H1 (cell line): ENCODE data around the gene TTC23. TPM values are rescaled to one million over a fixed set of nuclear protein-coding genes. Genes with fewer than 3 reads are reported as not detected.

Source experiments
- CTCF ChIA-PET: fragments of 300-600 bp; sonication (Branson Sonifier 250); formaldehyde crosslinking; loops from one replicate; lab custom pipeline; 2021; ENCODE audit not compliant: partially characterized antibody; lab: Charles Lee
- POLR2A ChIA-PET: fragments of 300-600 bp; sonication (Branson Sonifier 250); formaldehyde crosslinking; loops from one replicate; lab custom pipeline; 2021; ENCODE audit warnings: inconsistent platforms; ENCODE audit not compliant: partially characterized antibody; lab: Charles Lee
- DNase-seq, 2 experiments: peaks; one replicate each; pipeline versions ENCODE4 v3.0.0 to v3.0.0-alpha.2; 2010 to 2022; ENCODE audit warnings: low spot score in 2 of 2, low read depth in 1 of 2, mixed read lengths in 1 of 2
- FAIRE-seq: peaks from 2 replicates; lab custom pipeline; 2011; peaks lifted over from hg19 to GRCh38; lab: Jason Lieb, UNC
- H2AFZ ChIP-seq: 2 replicates; pipeline ENCODE4 v1.8.1; 2012; ENCODE audit warnings: low read length, inconsistent platforms
- H2AK5ac ChIP-seq: 2 replicates; pipeline ENCODE4 v1.6.1; 2013; ENCODE audit warnings: low read depth, low read length
- H2BK120ac ChIP-seq: replicated peaks from 2 replicates; pipeline ENCODE3; 2013; ENCODE audit warnings: low read depth, low read length, inconsistent platforms
- H2BK12ac ChIP-seq: 2 replicates; pipeline ENCODE4 v1.6.1; 2013; ENCODE audit warnings: low read depth, low read length
- H2BK15ac ChIP-seq: 2 replicates; pipeline ENCODE4 v1.6.1; 2013; ENCODE audit warnings: low read length
- H2BK20ac ChIP-seq: 2 replicates; pipeline ENCODE4 v1.6.1; 2013; ENCODE audit warnings: low read length
- H2BK5ac ChIP-seq: 2 replicates; pipeline ENCODE4 v1.6.1; 2013; ENCODE audit warnings: low read depth, low read length
- H3K14ac ChIP-seq: 2 replicates; pipeline ENCODE4 v1.6.1; 2013; ENCODE audit warnings: inconsistent platforms; ENCODE audit not compliant: insufficient read length
- H3K18ac ChIP-seq: 2 replicates; pipeline ENCODE4 v1.6.1; 2013; ENCODE audit warnings: low read length; ENCODE audit errors: extremely low read depth
- H3K23ac ChIP-seq: 2 replicates; pipeline ENCODE4 v1.6.1; 2013; ENCODE audit warnings: inconsistent platforms; ENCODE audit not compliant: insufficient read length
- H3K23me2 ChIP-seq: 2 replicates; pipeline ENCODE4 v1.6.1; 2013; ENCODE audit warnings: low read depth, low read length
- H3K27ac ChIP-seq: 2 replicates; pipeline ENCODE4 v1.6.1; 2011; ENCODE audit warnings: low read depth, low read length, inconsistent platforms
- H3K27me3 ChIP-seq, 4 experiments: replicated peaks in 1 of 4; 1 replicate in 1 of 4; 2 replicates in 3 of 4; pipeline versions ENCODE4 v1.6.1 to v1.8.1; 2011 to 2013; ENCODE audit warnings: low read length in 3 of 4, mild to moderate bottlenecking in 3 of 4, inconsistent platforms in 2 of 4, mixed read lengths in 2 of 4, moderate library complexity in 1 of 4; ENCODE audit not compliant: control insufficient read depth in 3 of 4, insufficient read depth in 3 of 4; ENCODE audit errors: extremely low read depth in 1 of 4
- H3K36me3 ChIP-seq, 4 experiments: 2 replicates each; pipeline versions ENCODE4 v1.6.1 to v1.8.1; 2011 to 2013; ENCODE audit warnings: mild to moderate bottlenecking in 4 of 4, low read length in 3 of 4, moderate library complexity in 2 of 4, control low read depth in 1 of 4, inconsistent platforms in 1 of 4; ENCODE audit not compliant: insufficient read depth in 4 of 4, control insufficient read depth in 2 of 4
- H3K4ac ChIP-seq: replicated peaks from 2 replicates; pipeline ENCODE3; 2013; ENCODE audit warnings: low read length, low read depth, mixed read lengths, inconsistent platforms; ENCODE audit not compliant: insufficient read length
- H3K4me1 ChIP-seq, 4 experiments: replicated peaks in 1 of 4; 1 replicate in 1 of 4; 2 replicates in 3 of 4; pipeline versions ENCODE4 v1.6.1 to v1.8.1; 2011 to 2013; ENCODE audit warnings: low read length in 3 of 4, inconsistent platforms in 2 of 4, mixed read lengths in 1 of 4; ENCODE audit not compliant: insufficient read depth in 4 of 4, control insufficient read depth in 3 of 4
- H3K4me2 ChIP-seq, 2 experiments: 2 replicates each; pipeline versions ENCODE4 v1.6.1 to v1.8.1; 2011 to 2013; ENCODE audit warnings: low read depth in 2 of 2, low read length in 2 of 2, control low read depth in 1 of 2, inconsistent platforms in 1 of 2, mild to moderate bottlenecking in 1 of 2; ENCODE audit not compliant: insufficient read depth in 1 of 2
- H3K4me3 ChIP-seq, 4 experiments: fragments of 200-600, 300-600 bp in 1 of 4; sonication (generic), shearing (Covaris generic), sonication (Bioruptor Twin) in 1 of 4; 2 replicates each; pipeline versions ENCODE4 v1.5.1 to v1.8.1; 2011 to 2016; ENCODE audit warnings: low read length in 4 of 4, low read depth in 3 of 4, control low read depth in 2 of 4, inconsistent platforms in 2 of 4, mild to moderate bottlenecking in 2 of 4, mixed read lengths in 1 of 4, moderate library complexity in 1 of 4; ENCODE audit not compliant: insufficient read depth in 2 of 4; ENCODE audit errors: extremely low read depth in 1 of 4
- H3K56ac ChIP-seq: replicated peaks from 2 replicates; pipeline ENCODE3; 2013; ENCODE audit warnings: low read depth, mild to moderate bottlenecking, mixed read lengths, low read length, inconsistent platforms; ENCODE audit not compliant: insufficient read length
- H3K79me1 ChIP-seq: 2 replicates; pipeline ENCODE4 v1.6.1; 2013; ENCODE audit warnings: low read depth, low read length, control low read depth
- H3K79me2 ChIP-seq, 2 experiments: 2 replicates each; pipeline versions ENCODE4 v1.6.1 to v1.8.1; 2012 to 2013; ENCODE audit warnings: low read length in 2 of 2, mild to moderate bottlenecking in 2 of 2, inconsistent platforms in 1 of 2; ENCODE audit not compliant: insufficient read depth in 2 of 2, control insufficient read depth in 1 of 2
- H3K9ac ChIP-seq, 4 experiments: replicated peaks in 1 of 4; 1 replicate in 1 of 4; 2 replicates in 3 of 4; pipeline versions ENCODE4 v1.6.1 to v1.8.1; 2011 to 2013; ENCODE audit warnings: low read depth in 3 of 4, low read length in 3 of 4, control low read depth in 2 of 4, mild to moderate bottlenecking in 2 of 4, moderate library complexity in 2 of 4, inconsistent platforms in 1 of 4; ENCODE audit errors: extremely low read depth in 1 of 4
- H3K9me3 ChIP-seq, 2 experiments: 2 replicates each; pipeline versions ENCODE4 v1.6.1 to v1.8.1; 2012 to 2013; ENCODE audit warnings: mild to moderate bottlenecking in 2 of 2, moderate library complexity in 2 of 2, control low read depth in 1 of 2, inconsistent platforms in 1 of 2, low read depth in 1 of 2, low read length in 1 of 2, mixed read lengths in 1 of 2; ENCODE audit not compliant: insufficient read depth in 2 of 2
- H4K20me1 ChIP-seq, 2 experiments: replicated peaks in 1 of 2; 2 replicates each; pipeline versions ENCODE3 to v1.8.1; 2011 to 2013; ENCODE audit warnings: inconsistent platforms in 2 of 2, low read length in 2 of 2, mild to moderate bottlenecking in 1 of 2; ENCODE audit not compliant: insufficient read depth in 2 of 2, control insufficient read depth in 1 of 2
- H4K5ac ChIP-seq: 2 replicates; pipeline ENCODE4 v1.6.1; 2013; ENCODE audit warnings: low read length, low read depth, mixed read lengths, inconsistent platforms; ENCODE audit not compliant: insufficient read length
- H4K8ac ChIP-seq: 2 replicates; pipeline ENCODE4 v1.8.0; 2013; ENCODE audit warnings: mild to moderate bottlenecking, moderate library complexity, low read length, inconsistent platforms; ENCODE audit not compliant: insufficient read depth; ENCODE audit errors: extremely low read depth
- H4K91ac ChIP-seq: replicated peaks from 2 replicates; pipeline ENCODE3; 2013; ENCODE audit warnings: low read length, mixed read lengths, inconsistent platforms; ENCODE audit not compliant: insufficient read length
- BRCA1 ChIP-seq: IDR thresholded peaks from 2 replicates; pipeline ENCODE4 v1.6.1; 2012; ENCODE audit warnings: low read depth, low read length, improper control_type of control experiment
- CTCF ChIP-seq, 3 experiments: IDR thresholded peaks; 1 replicate in 2 of 3; 2 replicates in 1 of 3; pipeline versions ENCODE4 v1.5.1 to v1.6.1; 2011; ENCODE audit warnings: low read length in 3 of 3, mild to moderate bottlenecking in 3 of 3, inconsistent platforms in 2 of 3, low read depth in 1 of 3, moderate library complexity in 1 of 3; ENCODE audit not compliant: insufficient read depth in 1 of 3; ENCODE audit errors: control extremely low read depth in 1 of 3
- GTF2F1 ChIP-seq: IDR thresholded peaks from 2 replicates; pipeline ENCODE4 v1.6.1; 2012; ENCODE audit warnings: low read depth, low read length, improper control_type of control experiment, borderline replicate concordance
- NRF1 ChIP-seq: IDR thresholded peaks from 2 replicates; pipeline ENCODE4 v1.6.1; 2011; ENCODE audit warnings: mild to moderate bottlenecking, low read depth, low read length, improper control_type of control experiment
- POLR2AphosphoS5 ChIP-seq: IDR thresholded peaks from 2 replicates; pipeline ENCODE4 v1.6.1; 2011; ENCODE audit warnings: low read depth, low read length
- RAD21 ChIP-seq, 2 experiments: IDR thresholded peaks in 1 of 2; conservative IDR thresholded peaks in 1 of 2; 2 replicates each; pipeline ENCODE4 v1.6.1; 2011; ENCODE audit warnings: low read depth in 2 of 2, low read length in 2 of 2, improper control_type of control experiment in 1 of 2, inconsistent platforms in 1 of 2, mild to moderate bottlenecking in 1 of 2, moderate library complexity in 1 of 2
- ZNF274 ChIP-seq: IDR thresholded peaks from 2 replicates; pipeline ENCODE4 v1.7.0; 2012; ENCODE audit warnings: low read length, borderline replicate concordance; ENCODE audit errors: extremely low read depth
- WGBS, 2 experiments: shearing (Covaris generic) in 1 of 2; methylation state at CpG; one replicate each; pipeline versions ENCODE4 v1.1.6 to v1.1.7; 2013 to 2015; ENCODE audit warnings: low lambda C conversion rate in 2 of 2, mixed read lengths in 2 of 2, inconsistent platforms in 1 of 2, low coverage in 1 of 2, missing lambda C conversion rate in 1 of 2; ENCODE audit not compliant: insufficient replicate concordance in 2 of 2, insufficient coverage in 1 of 2, insufficient read length in 1 of 2; ENCODE audit errors: extremely low coverage in 1 of 2, missing lambda C conversion rate in 1 of 2; 5-methylcytosine and 5-hydroxymethylcytosine counted together
- polyA plus RNA-seq, 7 experiments: library from polyadenylated mRNA; depleted of rRNA in 3 of 7; stranded (reverse) in 5 of 7; unstranded in 2 of 7; fragments of >200 nt in 5 of 7; fragments of 200-250 nt in 2 of 7; gene quantifications; 1 replicate in 5 of 7; 2 replicates in 1 of 7; 4 replicates in 1 of 7; pipeline versions ENCODE4 v1.2.1 to v1.2.3, GENCODE V29; 2011 to 2013; ENCODE audit warnings: missing spikeins in 2 of 7, mixed read lengths in 2 of 7
- total RNA-seq: library from RNA; stranded (reverse); fragmentation: NEBNext Ultra II Directional; extraction: Animal tissue kit (Norgen Biotek cat#: 25700); gene quantifications from 2 replicates; pipeline ENCODE4 v1.2.1, GENCODE V29; 2021

Gene TTC23
- total and polyA plus RNA-seq, 2 of the 8 experiments (the other 6 are each of a cell fraction or from before 2014, with no cell fraction given) = 4.8 to 23.0 TPM

GRCh38 chr15:99143242-99143641 is 106.1 kb downstream of the TTC23 start:
- H2BK20ac ChIP-seq = no peak overlapping the region
- no peak overlapping the region for H3K4ac ChIP-seq
- 43% methylated on average over 3 of the region's 3 CpGs; no CpG with 5 or more reads in 1 of the 2 experiments for WGBS, 2 experiments
- no peaks in the 10 kb centered on the region for H3K79me2 ChIP-seq
- H3K9me3 ChIP-seq = no peaks in the 10 kb centered on the region
- no peak overlapping the region for H3K23ac ChIP-seq
- H2BK12ac ChIP-seq = no peak overlapping the region
- H3K18ac ChIP-seq = no peak overlapping the region
- H3K9ac ChIP-seq = no peak overlapping the region
- H3K4me1 ChIP-seq = peaks cover 5 to 27% (median 17%) of the 10 kb centered on the region in 4 experiments
- no peaks in the 10 kb centered on the region for H3K23me2 ChIP-seq
- no peak overlapping the region for H3K14ac ChIP-seq
- peak overlapping the region; percentile 10 to 32; a peak in 1 of 4 replicates for H3K4me2 ChIP-seq
- H2AK5ac ChIP-seq = no peak overlapping the region
- no peak overlapping the region for H3K27ac ChIP-seq
- H2AFZ ChIP-seq = no peak overlapping the region
- H4K91ac ChIP-seq = no peak overlapping the region
- H3K56ac ChIP-seq = no peak overlapping the region
- no peaks in the 10 kb centered on the region for H4K20me1 ChIP-seq
- H2BK120ac ChIP-seq = no peak overlapping the region
- H3K27me3 ChIP-seq = no peaks in the 10 kb centered on the region
- H2BK15ac ChIP-seq = no peak overlapping the region
- H3K4me3 ChIP-seq = no peak overlapping the region
- FAIRE-seq (no peak), DNase-seq (no peak)
- H4K5ac ChIP-seq = no peak overlapping the region
- no peaks in the 10 kb centered on the region for H3K36me3 ChIP-seq
- no peak overlapping the region for H2BK5ac ChIP-seq
- POLR2A ChIA-PET = no interaction called here
- CTCF ChIA-PET = interaction anchor here (1.0 to 2.5 kb wide), 5 partner anchors 12 to 42 kb away, joined by 3 to 11 read pairs (median 3); no protein-coding TSS in a partner anchor
- no peaks in the 10 kb centered on the region for H3K79me1 ChIP-seq
- no peak overlapping the region for H4K8ac ChIP-seq
- TF ChIP-seq CTCF (IDR thresholded peaks at IDR 0.05; ENCODE audit: control extremely low read depth in 1 of 3, insufficient read depth in 1 of 3, low read depth in 1 of 3, low read length in 3 of 3) = no peak
- TF ChIP-seq POLR2AphosphoS5 = no peak
- TF ChIP-seq NRF1 = no peak
- no peak for TF ChIP-seq RAD21 (IDR thresholded peaks at IDR 0.05 in 1 of 2, conservative IDR thresholded peaks at IDR 0.05 in 1 of 2; ENCODE audit: low read depth in 2 of 2, low read length in 2 of 2)
- no peak for TF ChIP-seq BRCA1
- TF ChIP-seq GTF2F1 = no peak
- TF ChIP-seq ZNF274 = no peak
